Endothelial cell of coronary artery (primary cell): ENCODE measurements around the gene TMEM185A. TPM values are rescaled to one million over a fixed set of nuclear protein-coding genes. Genes with fewer than 3 reads are reported as not detected.

Experiments used
- total RNA-seq: library from RNA; depleted of rRNA; stranded (reverse); fragments of >200 nt; gene quantifications from 2 replicates; pipeline ENCODE4 v1.2.3, GENCODE V29; 2014

Gene TMEM185A
- 17.6 and 21.0 TPM in 2 replicates for total RNA-seq

DNA sequence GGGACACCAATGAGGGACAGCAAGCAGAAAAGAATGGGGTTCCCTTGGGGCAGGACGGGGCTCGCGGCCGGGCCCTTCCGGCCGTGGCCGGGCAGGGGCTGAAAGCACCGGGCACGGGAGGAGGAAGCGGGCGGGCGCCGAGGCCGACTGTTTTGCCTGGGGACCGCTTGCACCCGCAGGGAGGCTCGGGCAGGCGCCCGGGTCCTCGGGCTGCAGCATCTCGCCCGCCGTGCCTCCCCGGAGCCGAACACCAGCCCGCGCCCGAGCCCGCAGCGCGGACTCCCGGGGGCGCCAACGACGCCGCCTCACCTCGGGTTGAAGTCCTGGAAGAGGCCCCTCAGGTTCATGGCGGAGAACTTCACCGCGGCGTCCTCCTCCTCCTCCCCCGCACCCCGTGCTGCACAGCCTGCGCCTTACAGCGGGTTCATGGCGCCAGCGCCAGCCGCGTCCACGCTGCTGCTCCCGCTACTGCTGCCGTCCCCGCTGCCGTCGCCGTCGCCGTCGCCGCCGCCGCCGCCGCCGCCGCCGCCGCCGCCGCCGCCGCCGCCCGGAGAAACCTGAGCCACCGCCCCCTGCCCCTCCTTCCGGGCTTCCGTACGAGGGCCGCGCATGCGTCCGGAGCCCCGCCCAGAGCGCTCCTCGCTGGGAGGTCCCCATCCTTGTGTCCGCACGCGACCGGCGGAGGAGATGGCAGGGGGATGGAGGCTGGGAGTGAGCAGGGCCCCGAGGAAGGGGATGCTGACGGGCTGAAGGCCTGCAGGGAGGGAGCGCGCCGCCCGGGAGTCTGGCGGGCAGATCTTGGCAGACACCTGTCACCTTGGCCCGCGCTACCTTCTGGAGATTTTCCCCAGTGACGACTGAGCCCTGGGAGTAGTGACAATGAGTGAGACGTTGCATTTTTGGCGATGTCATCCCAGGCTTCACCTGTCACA lies at the start of gene TMEM185A:
Gene TMEM185A, minus strand, starts transcription at position 559 of the 932 bp plus-strand sequence. Its CDS starts 212 bp downstream, at position 347.

DNA sequence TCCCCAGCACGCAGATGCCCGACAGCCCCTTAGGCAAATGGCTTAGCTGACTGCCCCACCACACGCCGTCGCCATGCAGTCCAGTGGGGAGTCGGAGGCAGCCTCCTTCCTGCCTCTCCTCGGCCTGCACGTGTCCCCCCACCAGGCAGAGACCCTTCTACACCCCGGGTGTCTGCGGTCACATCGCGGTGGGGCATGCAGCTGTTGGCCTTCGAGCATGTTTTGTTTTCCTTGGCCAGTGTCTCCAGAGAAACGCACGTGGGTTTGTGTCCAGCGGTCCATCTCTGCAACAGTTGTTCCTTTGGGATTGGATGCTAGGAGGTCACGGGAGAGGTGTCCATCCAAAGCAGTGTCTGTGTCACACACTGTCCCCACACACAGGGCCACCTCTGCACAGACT lies 36.4 kb downstream of the TMEM185A start, which contains the start of gene HSFX2:
Gene HSFX2, minus strand, starts transcription at position 101 of the 400 bp plus-strand sequence. CDS start 614 bp downstream, outside the sequence.

DNA sequence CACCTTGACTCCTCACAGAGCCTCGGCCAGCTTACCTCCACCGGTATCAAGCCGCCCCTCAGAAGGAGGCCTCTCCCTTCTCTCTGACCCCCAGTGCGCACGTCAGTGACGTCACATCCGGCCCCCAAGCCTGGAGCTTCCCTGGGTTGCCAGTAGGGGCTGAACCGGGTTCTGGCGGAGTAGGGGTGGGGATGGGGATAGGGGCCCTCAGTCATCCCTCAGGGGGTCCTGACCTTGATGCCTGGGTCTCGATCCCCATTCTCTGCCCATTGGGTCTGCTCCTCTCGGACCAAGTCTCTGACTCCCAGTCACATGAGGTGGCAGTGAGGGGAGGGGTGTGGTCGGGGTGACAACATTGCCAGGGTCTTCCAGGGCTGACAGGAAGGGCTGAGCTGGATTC lies 44.2 kb downstream of the TMEM185A start, which contains the start of gene MAGEA9B:
Gene MAGEA9B, minus strand, starts transcription at position 101 of the 400 bp plus-strand sequence. CDS start 4,280 bp downstream, outside the sequence.

DNA sequence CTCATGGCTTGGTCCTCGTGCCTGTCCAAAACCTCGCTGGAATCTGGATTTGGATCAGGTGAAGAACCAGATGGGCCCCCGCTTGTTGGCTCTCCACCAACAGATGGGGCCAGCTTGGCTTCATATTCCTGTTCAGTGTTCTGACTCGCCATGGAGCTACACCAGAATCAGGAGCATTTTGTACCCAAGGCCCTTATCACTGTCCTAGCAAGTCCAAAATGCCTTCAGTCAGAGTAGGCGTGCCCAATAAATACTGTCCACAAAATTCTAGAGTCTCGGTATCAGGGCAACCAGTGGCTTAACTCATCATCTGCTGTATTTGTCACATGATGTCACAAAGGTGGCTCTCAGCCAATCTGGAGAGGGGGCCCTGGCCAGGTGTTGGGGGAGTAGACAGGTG lies 81.9 kb downstream of the TMEM185A start, which contains the start of gene HSFX3:
Gene HSFX3, minus strand, starts transcription at position 224 of the 400 bp plus-strand sequence. Its CDS starts 72 bp downstream, at position 152.

Other genes with a start within 250 kb of the TMEM185A start
- 20.9 and 25.2 TPM in 2 replicates for gene IDS, start 126.5 kb downstream of the TMEM185A start, total RNA-seq
- gene EOLA1, start 90.8 kb downstream of the TMEM185A start, total RNA-seq: 11.3 and 14.6 TPM in 2 replicates
- gene HSFX3, start 81.9 kb downstream of the TMEM185A start, total RNA-seq: not detected in 2 replicates
- gene MAGEA9B, start 44.3 kb downstream of the TMEM185A start, total RNA-seq: not detected in 2 replicates
- gene HSFX2, start 36.5 kb downstream of the TMEM185A start, total RNA-seq: 0.18 and 0.28 TPM in 2 replicates
- gene MAGEA11, start 80.3 kb upstream of the TMEM185A start, total RNA-seq: not detected in 2 replicates
- gene HSFX1, start 142.3 kb upstream of the TMEM185A start, total RNA-seq: 0.28 and 0.36 TPM in 2 replicates
- not detected in 2 replicates for gene MAGEA9, start 150.1 kb upstream of the TMEM185A start, total RNA-seq
- gene MAGEA8, start 249.4 kb upstream of the TMEM185A start, total RNA-seq: not detected in 2 replicates